ENCODE data around the gene AIP.

DNA sequence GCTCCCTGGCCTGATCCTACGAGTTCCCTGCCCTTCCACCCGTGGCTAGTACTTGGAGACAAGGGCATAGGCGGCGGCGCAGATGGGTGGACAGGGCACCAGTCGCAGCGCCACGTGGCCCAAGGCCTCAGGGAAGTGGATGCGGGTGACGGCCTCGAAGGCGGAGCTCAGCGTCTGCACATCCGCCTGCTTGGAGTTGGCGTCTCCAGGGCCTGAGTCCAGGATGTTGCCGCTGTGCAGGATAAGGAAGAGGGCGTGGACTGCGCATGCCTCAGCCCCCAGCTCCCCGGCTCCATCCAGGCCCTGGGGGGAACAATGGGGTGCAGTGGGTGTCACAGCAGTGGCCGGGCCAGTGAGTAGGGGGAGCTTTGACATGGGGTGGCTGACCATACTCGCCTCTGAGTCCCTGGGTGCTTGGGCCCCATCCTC lies 15.7 kb downstream of the AIP start:
- TF ChIP-seq, protein P1, sequence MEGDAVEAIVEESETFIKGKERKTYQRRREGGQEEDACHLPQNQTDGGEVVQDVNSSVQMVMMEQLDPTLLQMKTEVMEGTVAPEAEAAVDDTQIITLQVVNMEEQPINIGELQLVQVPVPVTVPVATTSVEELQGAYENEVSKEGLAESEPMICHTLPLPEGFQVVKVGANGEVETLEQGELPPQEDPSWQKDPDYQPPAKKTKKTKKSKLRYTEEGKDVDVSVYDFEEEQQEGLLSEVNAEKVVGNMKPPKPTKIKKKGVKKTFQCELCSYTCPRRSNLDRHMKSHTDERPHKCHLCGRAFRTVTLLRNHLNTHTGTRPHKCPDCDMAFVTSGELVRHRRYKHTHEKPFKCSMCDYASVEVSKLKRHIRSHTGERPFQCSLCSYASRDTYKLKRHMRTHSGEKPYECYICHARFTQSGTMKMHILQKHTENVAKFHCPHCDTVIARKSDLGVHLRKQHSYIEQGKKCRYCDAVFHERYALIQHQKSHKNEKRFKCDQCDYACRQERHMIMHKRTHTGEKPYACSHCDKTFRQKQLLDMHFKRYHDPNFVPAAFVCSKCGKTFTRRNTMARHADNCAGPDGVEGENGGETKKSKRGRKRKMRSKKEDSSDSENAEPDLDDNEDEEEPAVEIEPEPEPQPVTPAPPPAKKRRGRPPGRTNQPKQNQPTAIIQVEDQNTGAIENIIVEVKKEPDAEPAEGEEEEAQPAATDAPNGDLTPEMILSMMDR (IDR thresholded peaks at IDR 0.05): no peak
- TF ChIP-seq POLR2A (IDR thresholded peaks at IDR 0.05) (no peak), POLR2AphosphoS5 (IDR thresholded peaks at IDR 0.05; ENCODE audit: insufficient read depth in 1 of 2, low read depth in 1 of 2) (no peak)
